Loucy (cell line): ENCODE data around the gene NOD1.

ENCODE experiments used
- H2AFZ ChIP-seq: fragments of 200-600 bp; sonication (generic); 2 replicates; pipeline ENCODE4 v1.6.0; 2016; ENCODE audit warnings: antibody characterized with exemption, mild to moderate bottlenecking, low read length, moderate library complexity
- H3F3A ChIP-seq: fragments of 200-600 bp; 2 replicates; pipeline ENCODE4 v1.6.0; 2016; ENCODE audit warnings: antibody characterized with exemption, low read depth, mild to moderate bottlenecking
- H3K27me3 ChIP-seq: fragments of 200-600 bp; sonication (generic); 2 replicates; pipeline ENCODE4 v1.6.1; 2014; ENCODE audit warnings: low read length, mild to moderate bottlenecking; ENCODE audit not compliant: insufficient read depth, poor library complexity, severe bottlenecking
- H3K36me3 ChIP-seq: fragments of 200-600 bp; sonication (generic); 2 replicates; pipeline ENCODE4 v1.6.1; 2016; ENCODE audit warnings: low read length; ENCODE audit not compliant: insufficient read depth
- H3K4me1 ChIP-seq: fragments of 200-600 bp; sonication (generic); 2 replicates; pipeline ENCODE4 v1.5.1; 2014; ENCODE audit warnings: low read length, mild to moderate bottlenecking; ENCODE audit not compliant: insufficient read depth, poor library complexity, severe bottlenecking
- H3K4me2 ChIP-seq: fragments of 200-600 bp; sonication (generic); 2 replicates; pipeline ENCODE4 v1.6.0; 2014; ENCODE audit warnings: antibody characterized with exemption, low read length, low read depth, mild to moderate bottlenecking; ENCODE audit not compliant: poor library complexity, severe bottlenecking
- H3K4me3 ChIP-seq: fragments of 200-600 bp; sonication (generic); 2 replicates; pipeline ENCODE4 v1.5.1; 2014; ENCODE audit warnings: low read length, mild to moderate bottlenecking, mixed read lengths; ENCODE audit not compliant: poor library complexity, severe bottlenecking
- H3K79me2 ChIP-seq: fragments of 200-600 bp; sonication (generic); 2 replicates; pipeline ENCODE4 v1.6.1; 2014; ENCODE audit warnings: low read length; ENCODE audit not compliant: insufficient read depth
- H3K9ac ChIP-seq: fragments of 200-600 bp; sonication (generic); 2 replicates; pipeline ENCODE4 v1.6.0; 2014; ENCODE audit warnings: mild to moderate bottlenecking, low read depth, low read length, moderate library complexity; ENCODE audit not compliant: poor library complexity, severe bottlenecking
- H3K9me2 ChIP-seq: fragments of 200-600 bp; sonication (generic); replicated peaks from 2 replicates; pipeline ENCODE4 v1.6.1; 2016; ENCODE audit warnings: low read depth, low read length, mixed read lengths
- H3K9me3 ChIP-seq: fragments of 200-600 bp; sonication (generic); 2 replicates; pipeline ENCODE4 v1.6.1; 2014; ENCODE audit warnings: mild to moderate bottlenecking, antibody characterized with exemption, low read length, low read depth; ENCODE audit not compliant: insufficient read depth
- H4K20me1 ChIP-seq: fragments of 200-600 bp; sonication (generic); 2 replicates; pipeline ENCODE4 v1.6.0; 2014; ENCODE audit warnings: antibody characterized with exemption, low read length, mild to moderate bottlenecking; ENCODE audit not compliant: insufficient read depth, poor library complexity, severe bottlenecking
- EZH2phosphoT487 ChIP-seq: fragments of 200-600 bp; IDR thresholded peaks from 2 replicates; pipeline ENCODE4 v1.6.1; 2018; ENCODE audit warnings: antibody characterized with exemption, mild to moderate bottlenecking, moderate library complexity, borderline replicate concordance
- TF ChIP-seq, protein P1 (sequence below): fragments of 200-600 bp; sonication (generic); conservative IDR thresholded peaks from 2 replicates; pipeline ENCODE4 v1.5.1; 2014; ENCODE audit warnings: mild to moderate bottlenecking, antibody characterized with exemption, low read length

Gene NOD1

DNA sequence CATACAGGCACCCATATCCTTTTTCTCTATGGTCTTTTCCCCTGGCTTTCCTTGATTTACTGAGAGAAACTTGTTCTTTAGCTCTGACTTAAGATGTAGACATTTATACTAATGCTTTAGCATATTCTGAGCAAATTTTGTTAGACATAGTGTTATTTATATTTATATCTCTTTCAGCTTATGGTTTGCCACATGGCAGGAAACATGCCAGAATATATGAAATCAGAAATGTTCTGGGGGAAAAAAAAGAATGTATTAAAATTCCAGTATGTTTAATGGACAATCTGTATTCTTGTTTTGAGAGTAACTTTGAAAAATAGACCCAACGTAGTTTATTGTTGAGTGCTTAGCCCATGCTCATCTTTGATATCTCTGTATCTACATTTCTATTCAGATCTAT is 36.2 kb upstream of the NOD1 start:
- Histone ChIP-seq H3K4me2 (no peak overlapping the region), H3K27me3 (no peaks in the 10 kb centered on the region), H3K9me3 (no peaks in the 10 kb centered on the region), H3K4me3 (no peak overlapping the region), H4K20me1 (no peaks in the 10 kb centered on the region), H3K4me1 (no peaks in the 10 kb centered on the region), H3K9me2 (no peaks in the 10 kb centered on the region), H3K36me3 (no peaks in the 10 kb centered on the region), H3K9ac (no peak overlapping the region), H3F3A (no peaks in the 10 kb centered on the region), H3K79me2 (no peaks in the 10 kb centered on the region), H2AFZ (no peak overlapping the region)
- no peak for TF ChIP-seq EZH2phosphoT487
- TF ChIP-seq, protein P1, sequence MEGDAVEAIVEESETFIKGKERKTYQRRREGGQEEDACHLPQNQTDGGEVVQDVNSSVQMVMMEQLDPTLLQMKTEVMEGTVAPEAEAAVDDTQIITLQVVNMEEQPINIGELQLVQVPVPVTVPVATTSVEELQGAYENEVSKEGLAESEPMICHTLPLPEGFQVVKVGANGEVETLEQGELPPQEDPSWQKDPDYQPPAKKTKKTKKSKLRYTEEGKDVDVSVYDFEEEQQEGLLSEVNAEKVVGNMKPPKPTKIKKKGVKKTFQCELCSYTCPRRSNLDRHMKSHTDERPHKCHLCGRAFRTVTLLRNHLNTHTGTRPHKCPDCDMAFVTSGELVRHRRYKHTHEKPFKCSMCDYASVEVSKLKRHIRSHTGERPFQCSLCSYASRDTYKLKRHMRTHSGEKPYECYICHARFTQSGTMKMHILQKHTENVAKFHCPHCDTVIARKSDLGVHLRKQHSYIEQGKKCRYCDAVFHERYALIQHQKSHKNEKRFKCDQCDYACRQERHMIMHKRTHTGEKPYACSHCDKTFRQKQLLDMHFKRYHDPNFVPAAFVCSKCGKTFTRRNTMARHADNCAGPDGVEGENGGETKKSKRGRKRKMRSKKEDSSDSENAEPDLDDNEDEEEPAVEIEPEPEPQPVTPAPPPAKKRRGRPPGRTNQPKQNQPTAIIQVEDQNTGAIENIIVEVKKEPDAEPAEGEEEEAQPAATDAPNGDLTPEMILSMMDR, result no peak

DNA sequence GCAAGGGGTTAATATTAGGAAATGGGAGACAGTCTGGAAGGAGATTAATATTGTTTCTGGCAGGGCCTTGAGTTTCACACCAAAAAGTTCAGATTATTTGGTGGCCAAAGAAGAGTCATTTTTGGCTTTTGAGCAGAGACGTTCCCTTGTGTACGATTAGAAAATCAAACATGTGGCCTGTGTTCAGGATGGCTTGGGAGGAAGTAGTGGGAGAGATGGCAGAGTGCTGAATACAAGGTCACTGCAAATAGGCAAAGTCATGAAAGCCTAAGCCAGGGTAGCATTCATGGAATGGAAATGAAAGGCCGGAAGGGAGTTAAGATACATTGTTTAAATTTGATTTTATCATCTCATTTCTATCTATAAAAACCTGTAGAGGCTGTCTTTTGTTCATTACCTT is 35.6 kb upstream of the NOD1 start:
- Histone ChIP-seq H3K9me2 (no peaks in the 10 kb centered on the region), H3K27me3 (no peaks in the 10 kb centered on the region), H3K4me2 (no peak overlapping the region), H3K79me2 (no peaks in the 10 kb centered on the region), H2AFZ (no peak overlapping the region), H3K9ac (no peak overlapping the region), H3F3A (no peaks in the 10 kb centered on the region), H3K36me3 (no peaks in the 10 kb centered on the region), H3K4me3 (no peak overlapping the region), H3K9me3 (no peaks in the 10 kb centered on the region), H4K20me1 (no peaks in the 10 kb centered on the region), H3K4me1 (no peaks in the 10 kb centered on the region)
- TF ChIP-seq, protein P1, result no peak
- no peak for TF ChIP-seq EZH2phosphoT487

- TF ChIP-seq EZH2phosphoT487, result no peak
- TF ChIP-seq, protein P1, result no peak
- H3K36me3 ChIP-seq, result no peaks in the 10 kb centered on the region
Observed at GRCh38 chr7:30513762-30514161, 35.2 kb upstream of the NOD1 start.

More at GRCh38 chr7:30513762-30514161, 35.2 kb upstream of the NOD1 start:
- H3F3A ChIP-seq, result no peaks in the 10 kb centered on the region
- H2AFZ ChIP-seq, result no peak overlapping the region
- H3K9ac ChIP-seq, result no peak overlapping the region
- H4K20me1 ChIP-seq, result no peaks in the 10 kb centered on the region
- H3K4me3 ChIP-seq, result no peak overlapping the region
- H3K4me2 ChIP-seq, result no peak overlapping the region
- no peaks in the 10 kb centered on the region for H3K9me3 ChIP-seq
- H3K4me1 ChIP-seq, result no peaks in the 10 kb centered on the region
- H3K79me2 ChIP-seq, result no peaks in the 10 kb centered on the region
- no peaks in the 10 kb centered on the region for H3K9me2 ChIP-seq
- H3K27me3 ChIP-seq, result no peaks in the 10 kb centered on the region
